ENCODE measurements around the gene KMT5C. TPM values are rescaled to one million over a fixed set of nuclear protein-coding genes. Genes with fewer than 3 reads are reported as not detected.

KMT5C gene
- total RNA-seq, 2 experiments from 2014 or later = 32.6 to 33.1 TPM

DNA sequence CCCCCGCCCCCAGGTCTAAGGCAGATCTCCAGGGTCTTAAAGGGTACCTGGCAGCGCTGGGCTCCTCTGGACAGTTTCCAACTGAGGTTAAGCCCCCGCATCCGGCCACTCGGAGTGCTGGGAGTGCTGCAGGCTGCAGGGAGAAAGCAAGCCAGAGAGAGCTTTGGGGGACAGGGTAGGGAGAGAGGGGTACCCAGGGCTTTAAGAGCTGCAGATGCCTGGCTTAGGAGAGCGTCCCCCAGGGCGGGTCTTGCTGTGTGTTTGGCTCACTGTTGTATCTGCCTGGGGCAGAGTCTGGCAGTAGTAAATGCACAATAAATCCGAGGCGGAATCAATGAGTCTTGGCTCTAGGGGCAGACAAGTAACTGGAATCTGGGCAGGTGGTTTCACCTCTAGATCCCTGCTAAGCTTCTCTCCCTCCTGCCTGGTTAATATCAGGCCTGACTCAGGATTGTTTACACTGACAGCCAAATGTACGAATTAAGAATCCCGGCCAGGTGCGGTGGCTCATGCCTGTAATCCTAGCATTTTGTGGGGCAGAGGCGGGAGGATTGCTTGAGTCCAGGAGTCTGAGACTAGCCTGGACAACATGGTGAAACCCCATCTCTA lies 15.6 kb downstream of the KMT5C start:
- peaks cover 15% of the 10 kb centered on the region for H3K4me1 Mint-ChIP-seq (ENCODE audit: low read depth)
- no peak for ATAC-seq
- DNase-seq = no peak
- no peaks in the 10 kb centered on the region for H3K36me3 Mint-ChIP-seq (ENCODE audit: low read depth)
- CTCF ChIA-PET = no interaction called here
- intact Hi-C loops (cut with micrococcal nuclease) = no loop called here
- no peaks in the 10 kb centered on the region for H3K9me3 Mint-ChIP-seq
- TF ChIP-seq CTCF (IDR thresholded peaks at IDR 0.05) = no peak
- peaks cover 50% of the 10 kb centered on the region for H3K27me3 Mint-ChIP-seq
- no peak overlapping the region for H3K4me3 Mint-ChIP-seq
- POLR2A ChIA-PET = interaction anchor here (0.8 to 1.8 kb wide), 5 partner anchors 10 to 96 kb away, joined by 3 to 6 read pairs (median 4); partner anchors contain the start of gene TMEM238
- H3K27ac Mint-ChIP-seq = no peak overlapping the region

- CTCF ChIA-PET = interaction anchor here (1.0 kb wide), 1 partner anchor 60 kb away, joined by 3 read pairs; no protein-coding TSS in a partner anchor
- H3K27ac Mint-ChIP-seq = no peak overlapping the region
- no peak for DNase-seq
- H3K27me3 Mint-ChIP-seq = peaks cover 18% of the 10 kb centered on the region
- POLR2A ChIA-PET = interaction anchor here (0.8 to 1.1 kb wide), 2 partner anchors 19 to 57 kb away, joined by 3 read pairs; no protein-coding TSS in a partner anchor
- no peaks in the 10 kb centered on the region for H3K9me3 Mint-ChIP-seq
- TF ChIP-seq CTCF (IDR thresholded peaks at IDR 0.05) = no peak
- intact Hi-C loops (cut with micrococcal nuclease) = no loop called here
- H3K36me3 Mint-ChIP-seq (ENCODE audit: low read depth) = no peaks in the 10 kb centered on the region
- H3K4me3 Mint-ChIP-seq = no peak overlapping the region
- H3K4me1 Mint-ChIP-seq (ENCODE audit: low read depth) = peaks cover 3% of the 10 kb centered on the region
- no peak for ATAC-seq
Measured at GRCh38 chr19:55358493-55358892, 18.8 kb downstream of the KMT5C start.

GRCh38 chr19:55358943-55359908 lies 19.6 kb downstream of the KMT5C start:
- intact Hi-C loops (cut with micrococcal nuclease) = no loop called here
- no peaks in the 10 kb centered on the region for H3K9me3 Mint-ChIP-seq
- DNase-seq (no peak), ATAC-seq (no peak)
- peaks cover 13% of the 10 kb centered on the region for H3K27me3 Mint-ChIP-seq
- H3K4me1 Mint-ChIP-seq (ENCODE audit: low read depth) = no peaks in the 10 kb centered on the region
- ChIA-PET POLR2A (interaction anchor here (0.8 to 1.1 kb wide), 2 partner anchors 20 to 58 kb away, joined by 3 read pairs; no protein-coding TSS in a partner anchor), CTCF (interaction anchor here (0.6 to 1.0 kb wide), 3 partner anchors 58 to 67 kb away, joined by 3 read pairs; no protein-coding TSS in a partner anchor)
- H3K27ac Mint-ChIP-seq = no peak overlapping the region
- TF ChIP-seq CTCF (IDR thresholded peaks at IDR 0.05) = no peak
- H3K36me3 Mint-ChIP-seq (ENCODE audit: low read depth) = no peaks in the 10 kb centered on the region
- no peak overlapping the region for H3K4me3 Mint-ChIP-seq

GRCh38 chr19:55360902-55361301 lies 21.2 kb downstream of the KMT5C start:
- no peak for DNase-seq
- CTCF ChIA-PET = no interaction called here
- no peak for TF ChIP-seq CTCF (IDR thresholded peaks at IDR 0.05)

More at GRCh38 chr19:55360902-55361301, 21.2 kb downstream of the KMT5C start:
- Mint-ChIP-seq H3K36me3 (ENCODE audit: low read depth) (no peaks in the 10 kb centered on the region), H3K4me1 (ENCODE audit: low read depth) (no peaks in the 10 kb centered on the region), H3K9me3 (no peaks in the 10 kb centered on the region), H3K4me3 (no peak overlapping the region), H3K27me3 (peaks cover 4% of the 10 kb centered on the region), H3K27ac (no peak overlapping the region)
- intact Hi-C loops (cut with micrococcal nuclease) = no loop called here
- POLR2A ChIA-PET = interaction anchor here (0.7 to 0.9 kb wide), 3 partner anchors 12 to 24 kb away, joined by 3 read pairs; no protein-coding TSS in a partner anchor
- no peak for ATAC-seq
